HG03439 (cell line): Measurements from ENCODE around the gene NAV2.
"Not testable (repeated sequence)": the region's sequence is repeated elsewhere in the genome, so short reads cannot be mapped to it uniquely, and the experiment has no call there.

ENCODE experiments used
- ATAC-seq: cut with Tn5 transposase; IDR thresholded peaks from one replicate; pipeline ENCODE4 v1.9.1; 2021; ENCODE audit warnings: mild to moderate bottlenecking, moderate library complexity; ENCODE audit not compliant: unreplicated experiment

NAV2 gene

GRCh38 chr11:19917069-19917468 is 204.4 kb downstream of the NAV2 start:
- no peak for ATAC-seq

GRCh38 chr11:19918302-19919049 is 205.8 kb downstream of the NAV2 start:
- no peak for ATAC-seq

- ATAC-seq = no peak
Observed at GRCh38 chr11:19919050-19919561, 206.5 kb downstream of the NAV2 start.

GRCh38 chr11:19920982-19921381 is 208.3 kb downstream of the NAV2 start:
- ATAC-seq = no peak

- ATAC-seq = no peak
Observed at GRCh38 chr11:19921976-19922688, 209.5 kb downstream of the NAV2 start.

GRCh38 chr11:19922689-19923035 is 210.0 kb downstream of the NAV2 start:
- ATAC-seq = no peak

GRCh38 chr11:19923626-19924025 is 211.0 kb downstream of the NAV2 start:
- no peak for ATAC-seq

DNA sequence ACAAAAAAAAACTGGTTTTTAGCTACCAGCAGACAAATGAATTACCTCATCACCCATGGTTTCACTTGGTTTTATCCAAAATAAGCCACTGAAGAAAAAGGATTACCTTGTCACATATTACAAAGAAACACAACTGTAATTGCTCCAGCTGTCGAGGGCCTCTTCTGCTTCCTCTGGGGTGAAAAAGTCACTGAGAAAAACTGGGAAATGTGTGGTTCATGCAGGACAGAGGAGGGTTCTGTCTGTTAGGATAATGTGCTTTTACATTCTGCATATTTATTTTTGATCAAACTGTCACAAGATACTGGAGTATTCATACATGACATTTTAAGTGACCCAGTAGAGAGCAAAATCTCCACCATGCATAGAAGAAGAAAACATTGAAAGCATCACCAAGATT is 211.7 kb downstream of the NAV2 start:
- ATAC-seq = no peak

DNA sequence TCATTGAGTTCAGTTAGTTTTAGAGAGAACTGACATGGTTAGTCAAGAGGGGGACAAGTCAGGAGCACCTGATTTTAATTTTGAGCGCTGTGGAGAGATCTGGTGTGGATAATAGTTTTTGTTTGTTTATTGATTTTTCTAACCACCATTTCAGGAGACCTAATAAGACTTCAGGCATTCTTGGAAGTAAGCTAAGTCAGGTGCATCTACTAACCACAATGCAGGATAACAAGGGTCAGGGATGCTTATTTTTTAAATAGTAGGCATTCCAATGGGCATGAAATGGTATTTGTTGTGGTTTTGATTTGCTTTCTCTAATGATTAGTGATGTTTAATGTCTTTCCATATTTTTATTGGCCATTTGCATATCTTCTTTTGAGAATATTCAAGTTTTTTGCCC is 212.1 kb downstream of the NAV2 start:
- ATAC-seq = no peak

DNA sequence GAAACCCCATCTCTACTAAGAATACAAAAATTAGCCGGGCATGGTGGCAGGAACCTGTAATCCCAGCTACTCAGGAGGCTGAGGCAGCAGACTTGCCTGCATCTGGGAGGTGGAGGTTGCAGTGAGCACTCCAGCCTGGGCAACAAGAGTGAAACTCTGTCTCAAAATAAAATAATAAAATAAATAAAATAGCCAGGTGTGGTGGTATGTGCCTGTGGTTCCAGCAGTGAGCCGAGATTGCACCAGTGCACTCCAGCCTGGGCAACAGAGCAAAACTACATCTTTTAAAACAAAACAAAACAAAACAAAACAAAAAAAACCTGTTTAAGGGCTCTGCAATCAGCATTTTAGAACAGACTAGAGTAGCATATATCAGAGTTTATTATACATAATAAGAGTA is 214.8 kb downstream of the NAV2 start:
- ATAC-seq = not testable (repeated sequence)

- ATAC-seq = no peak
Observed at GRCh38 chr11:19929147-19929546, 216.5 kb downstream of the NAV2 start.

- no peak for ATAC-seq
Observed at GRCh38 chr11:19929655-19930054, 217.0 kb downstream of the NAV2 start.

DNA sequence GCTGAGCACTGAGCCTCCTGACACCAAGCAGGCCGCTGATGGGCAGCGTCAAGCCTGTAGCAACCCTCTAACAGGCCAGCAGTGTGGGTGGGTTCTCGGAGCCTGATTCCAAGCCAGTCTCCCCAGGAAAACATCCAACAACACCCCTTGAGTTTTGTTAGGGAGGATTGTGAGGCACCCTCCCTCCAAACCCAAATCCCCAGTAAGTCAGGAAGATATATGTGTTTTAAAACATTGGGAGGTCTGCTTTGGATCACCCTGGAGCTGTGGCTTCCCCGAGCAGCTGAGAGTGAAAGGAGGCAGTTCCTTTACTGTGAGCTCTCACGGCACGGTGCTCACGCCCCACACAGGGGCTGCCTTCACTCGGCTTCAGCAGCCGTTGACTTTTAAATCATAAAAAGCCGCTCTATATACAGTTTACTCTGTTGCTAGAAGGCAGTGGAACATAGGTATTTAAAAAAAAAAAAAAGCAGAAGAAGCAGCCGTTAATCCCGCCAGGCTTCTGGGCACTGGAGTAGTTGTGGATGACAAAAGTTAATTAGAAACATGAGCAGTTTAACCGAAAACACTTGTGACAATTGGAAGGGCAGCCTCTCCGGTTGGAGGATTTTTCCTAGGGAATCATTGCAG is 218.6 kb downstream of the NAV2 start:
- ATAC-seq = no peak

- ATAC-seq = no peak
Observed at GRCh38 chr11:19931771-19932369, 219.2 kb downstream of the NAV2 start.

DNA sequence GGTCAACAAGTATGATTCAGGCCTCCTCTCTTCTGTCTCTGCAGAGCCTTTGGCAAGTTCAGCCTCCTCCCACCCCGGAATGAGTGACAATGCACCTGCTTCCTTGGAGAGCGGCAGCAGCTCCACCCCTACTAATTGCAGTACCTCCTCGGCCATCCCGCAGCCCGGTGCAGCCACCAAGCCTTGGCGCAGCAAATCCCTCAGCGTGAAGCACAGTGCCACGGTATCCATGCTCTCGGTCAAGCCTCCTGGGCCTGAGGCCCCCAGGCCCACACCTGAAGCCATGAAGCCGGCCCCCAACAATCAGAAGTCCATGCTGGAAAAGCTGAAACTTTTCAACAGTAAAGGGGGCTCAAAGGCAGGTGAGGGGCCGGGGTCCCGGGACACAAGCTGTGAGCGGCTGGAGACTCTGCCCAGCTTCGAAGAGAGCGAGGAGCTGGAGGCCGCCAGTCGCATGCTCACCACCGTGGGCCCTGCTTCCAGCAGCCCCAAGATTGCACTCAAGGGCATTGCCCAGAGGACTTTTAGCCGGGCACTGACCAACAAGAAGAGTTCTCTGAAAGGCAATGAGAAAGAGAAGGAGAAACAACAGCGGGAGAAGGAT is 220.6 kb downstream of the NAV2 start:
- no peak for ATAC-seq

- no peak for ATAC-seq
Observed at GRCh38 chr11:19933801-19934488, 221.3 kb downstream of the NAV2 start.

DNA sequence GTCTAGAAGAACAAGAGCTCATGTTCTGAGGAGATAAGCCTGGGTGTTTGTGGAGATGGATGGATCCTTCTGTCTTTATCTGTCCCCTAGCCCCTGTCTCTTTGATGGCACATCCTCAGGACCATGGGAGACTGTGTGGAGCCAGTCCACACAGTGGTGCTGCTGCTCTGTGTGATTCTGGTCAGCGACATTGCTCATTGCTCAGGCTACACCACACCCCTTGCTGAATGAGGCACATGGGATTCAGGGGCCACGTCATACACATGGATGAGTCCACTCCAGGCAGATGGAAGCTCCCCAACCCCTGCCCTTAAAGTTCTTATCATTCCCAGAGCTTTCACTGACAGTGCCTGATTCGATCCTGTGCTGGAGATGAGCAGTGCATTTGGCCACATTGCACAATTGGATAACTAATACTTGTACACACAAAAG is 222.2 kb downstream of the NAV2 start:
- no peak for ATAC-seq

- no peak for ATAC-seq
Observed at GRCh38 chr11:19935507-19935906, 222.9 kb downstream of the NAV2 start.

DNA sequence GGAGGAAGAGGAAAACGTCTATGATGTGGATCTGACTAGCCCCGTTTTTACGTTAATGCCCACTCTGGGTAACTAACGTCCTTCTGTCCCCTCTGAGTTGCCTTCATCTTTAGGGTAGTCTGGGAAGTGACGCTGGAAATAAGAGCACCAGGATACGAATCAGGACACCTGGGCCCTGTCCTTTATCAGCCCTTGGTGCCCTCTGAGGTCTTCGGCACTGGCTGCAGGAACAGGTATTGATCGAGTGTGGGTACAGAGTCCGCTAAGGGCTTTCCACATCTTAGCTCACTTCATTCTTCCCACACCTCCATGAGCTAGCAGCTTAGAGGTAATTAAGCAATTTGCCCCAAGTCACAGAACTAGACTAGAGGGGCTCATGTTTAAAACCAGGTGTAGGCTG is 223.8 kb downstream of the NAV2 start:
- no peak for ATAC-seq

DNA sequence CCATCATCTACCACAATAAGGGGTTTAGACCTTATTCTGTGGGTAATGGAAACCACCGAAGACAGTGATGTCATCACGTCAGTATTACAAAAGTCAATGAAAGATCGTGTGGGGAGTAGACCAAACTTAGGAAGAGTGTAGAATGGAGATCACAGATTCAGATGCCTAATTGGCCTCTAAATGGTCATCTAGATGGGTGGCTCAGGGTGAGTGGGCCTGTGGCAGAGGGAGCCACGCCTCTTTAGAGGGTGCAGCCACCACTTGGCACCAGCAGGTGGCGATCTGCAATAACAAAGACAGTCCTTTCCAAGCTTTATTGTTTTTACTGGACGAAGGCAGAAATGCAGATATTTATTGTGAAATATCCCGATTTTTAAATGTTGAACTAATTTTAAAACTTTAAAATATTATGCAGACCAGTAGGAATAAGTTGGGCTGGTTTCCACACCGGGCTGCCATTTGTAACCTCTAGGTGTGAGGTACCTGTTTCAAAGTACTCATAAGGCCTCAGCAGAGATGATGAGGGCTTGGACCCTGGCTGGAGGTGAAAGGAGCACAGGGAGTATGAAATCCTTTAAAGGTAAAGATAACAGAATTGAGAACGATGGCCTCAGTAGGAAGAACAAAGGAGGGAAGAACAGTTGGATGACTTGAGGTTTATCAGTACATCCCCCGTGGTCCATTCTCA is 225.7 kb downstream of the NAV2 start:
- ATAC-seq = peak; percentile 60
